GM12878 (cell line): ENCODE measurements around the gene TOGARAM1. TPM values are rescaled to one million over a fixed set of nuclear protein-coding genes. Genes with fewer than 3 reads are reported as not detected.

Experiments
- ATAC-seq: fragments of 200-7000 bp; cut with Tn5 transposase; 3 replicates; pipeline ENCODE4 v1.9.1; 2020; ENCODE audit warnings: mild to moderate bottlenecking, moderate library complexity
- BruUV-seq: library from RNA; stranded (reverse); fragments of 400-500 nt; replicated peaks from 2 replicates; lab custom pipeline; 2021; lab: Mats Ljungman, UMichigan
- CTCF ChIA-PET: fragments of 300-600 bp; sonication (Branson Sonifier 250); formaldehyde crosslinking; extraction: SDS; loops from one replicate; lab custom pipeline; 2021; ENCODE audit warnings: inconsistent platforms; lab: Yijun Ruan, JAX
- POLR2A ChIA-PET: fragments of 350-600 bp; formaldehyde crosslinking; extraction: SDS; loops from one replicate; lab custom pipeline; 2021; ENCODE audit warnings: inconsistent platforms; lab: Charles Lee
- RAD21 ChIA-PET: fragments of 300-600 bp; sonication (Branson Sonifier 250); formaldehyde crosslinking; loops from one replicate; lab custom pipeline; 2023; ENCODE audit warnings: antibody characterized with exemption; ENCODE audit not compliant: unreplicated experiment; lab: Charles Lee
- SMC1A ChIA-PET: fragments of 300-600 bp; sonication (Branson Sonifier 250); formaldehyde crosslinking; loops from one replicate; lab custom pipeline; 2023; ENCODE audit not compliant: unreplicated experiment, uncharacterized antibody; lab: Charles Lee
- DNase-seq: peaks from one replicate; pipeline ENCODE4 v3.0.0-alpha.2; 2011; ENCODE audit warnings: low read depth, low spot score
- FAIRE-seq: peaks from 3 replicates; lab custom pipeline; 2011; peaks lifted over from hg19 to GRCh38; lab: Jason Lieb, UNC
- H2AFZ ChIP-seq: 2 replicates; pipeline ENCODE4 v1.6.0; 2011; ENCODE audit warnings: low read depth, low read length, control low read depth; ENCODE audit not compliant: control insufficient read depth
- H3K27ac ChIP-seq: 2 replicates; pipeline ENCODE4 v1.5.1; 2011; ENCODE audit warnings: control low read depth; ENCODE audit not compliant: control insufficient read depth, insufficient read depth
- H3K27me3 ChIP-seq, 2 experiments: replicated peaks in 1 of 2; 2 replicates each; pipeline versions ENCODE4 v1.6.0 to v1.6.1; 2011; ENCODE audit warnings: low read length in 1 of 2; ENCODE audit not compliant: control insufficient read depth in 2 of 2, insufficient read depth in 2 of 2
- H3K36me3 ChIP-seq, 2 experiments: 2 replicates each; pipeline ENCODE4 v1.5.1; 2011; ENCODE audit warnings: low read length in 1 of 2; ENCODE audit not compliant: control insufficient read depth in 2 of 2, insufficient read depth in 2 of 2
- H3K4me1 ChIP-seq: 2 replicates; pipeline ENCODE4 v1.6.1; 2011; ENCODE audit warnings: mild to moderate bottlenecking, low read length, moderate library complexity, mixed read lengths; ENCODE audit not compliant: control insufficient read depth, insufficient read depth
- H3K4me2 ChIP-seq: 2 replicates; pipeline ENCODE4 v1.6.0; 2011; ENCODE audit warnings: control low read depth; ENCODE audit not compliant: control insufficient read depth, insufficient read depth
- H3K4me3 ChIP-seq: fragments of 200-600 bp; sonication (generic); 2 replicates; pipeline ENCODE4 v1.5.1; 2016
- H3K79me2 ChIP-seq: 2 replicates; pipeline ENCODE4 v1.6.0; 2011; ENCODE audit warnings: low read length; ENCODE audit not compliant: control insufficient read depth, insufficient read depth
- H3K9ac ChIP-seq: 2 replicates; pipeline ENCODE4 v1.8.0; 2011; ENCODE audit warnings: low read length, control low read depth, mixed read lengths; ENCODE audit not compliant: control insufficient read depth, insufficient read depth
- H3K9me3 ChIP-seq: replicated peaks from 3 replicates; pipeline ENCODE4 v1.5.1; 2011; ENCODE audit warnings: mild to moderate bottlenecking, low read length; ENCODE audit not compliant: control insufficient read depth, insufficient read depth
- H4K20me1 ChIP-seq: 2 replicates; pipeline ENCODE4 v1.6.0; 2011; ENCODE audit not compliant: control insufficient read depth, insufficient read depth
- BACH1 ChIP-seq: fragments of 450-650 bp; IDR thresholded peaks from 2 replicates; pipeline ENCODE4 v1.6.1; 2017; ENCODE audit warnings: mild to moderate bottlenecking, borderline replicate concordance
- CHD4 ChIP-seq: fragments of 200-600 bp; sonication (generic); IDR thresholded peaks from 2 replicates; pipeline ENCODE4 v1.6.1; 2016; ENCODE audit warnings: mild to moderate bottlenecking
- E2F8 ChIP-seq: fragments of 450-650 bp; IDR thresholded peaks from 2 replicates; pipeline ENCODE4 v1.6.1; 2018; ENCODE audit warnings: mild to moderate bottlenecking, low read depth, moderate library complexity; ENCODE audit not compliant: partially characterized antibody
- EGR1 ChIP-seq, 2 experiments: IDR thresholded peaks; 1 replicate in 1 of 2; 2 replicates in 1 of 2; pipeline ENCODE4 v1.6.1; 2011 to 2012; ENCODE audit warnings: low read depth in 2 of 2, low read length in 2 of 2, borderline replicate concordance in 1 of 2, mild to moderate bottlenecking in 1 of 2, moderate library complexity in 1 of 2
- IKZF1 ChIP-seq: fragments of 450-650 bp; conservative IDR thresholded peaks from 2 replicates; pipeline ENCODE4 v1.6.1; 2017; ENCODE audit warnings: antibody characterized with exemption, mild to moderate bottlenecking
- MXI1 ChIP-seq: fragments of 150-350 bp; IDR thresholded peaks from 2 replicates; pipeline ENCODE4 v1.6.1; 2011; ENCODE audit warnings: low read depth, mild to moderate bottlenecking, inconsistent platforms, low read length, improper control_type of control experiment
- PAX8 ChIP-seq: fragments of 450-650 bp; IDR thresholded peaks from 2 replicates; pipeline ENCODE4 v1.6.1; 2017; ENCODE audit warnings: mild to moderate bottlenecking, moderate library complexity
- POU2F2 ChIP-seq: IDR thresholded peaks from 3 replicates; pipeline ENCODE4 v1.6.1; 2011; ENCODE audit warnings: low read depth, mild to moderate bottlenecking, low read length, borderline replicate concordance
- WGBS: methylation state at CpG from one replicate; pipeline ENCODE4 v1.1.6; 2016; ENCODE audit warnings: low lambda C conversion rate; ENCODE audit not compliant: insufficient replicate concordance, insufficient coverage; ENCODE audit errors: missing lambda C conversion rate; 5-methylcytosine and 5-hydroxymethylcytosine counted together
- in situ Hi-C: fragments of 300-500 bp; cut with MboI; formaldehyde crosslinking; loops from 9 replicates; pipeline ENCODE4 v1.14.3; 2018; ENCODE audit warnings: mixed read lengths
- intact Hi-C: fragments of 100-400 bp; cut with micrococcal nuclease; formaldehyde crosslinking; loops from one replicate; pipeline ENCODE4 v1.14.2; 2022; ENCODE audit not compliant: unreplicated experiment
- polyA plus RNA-seq, 11 experiments: library from polyadenylated mRNA; depleted of rRNA in 4 of 11; unstranded in 6 of 11; stranded (reverse) in 5 of 11; fragments of >200 nt; fragmentation: Nextera tagmentation in 4 of 11; fragmentation: Illumina TruSeq in 1 of 11; extraction: Ambion mirVana in 4 of 11; extraction: Trizol in 1 of 11; gene quantifications; 1 replicate in 1 of 11; 2 replicates in 10 of 11; pipeline versions ENCODE4 v1.2.1 to v1.2.3, GENCODE V29; 2011 to 2016; ENCODE audit warnings: inconsistent platforms in 2 of 11, missing spikeins in 2 of 11, low read depth in 1 of 11
- total RNA-seq, 4 experiments: library from RNA; depleted of rRNA in 3 of 4; stranded (reverse); fragments of >200 nt in 3 of 4; fragmentation: Illumina TruSeq in 1 of 4; extraction: Trizol in 1 of 4; gene quantifications; 2 replicates each; pipeline versions ENCODE4 v1.2.1 to v1.2.3, GENCODE V29; 2013 to 2021
- TF ChIP-seq, protein P1 (sequence below): IDR thresholded peaks from 2 replicates; pipeline ENCODE4 v1.6.1; 2012; ENCODE audit warnings: low read depth, low read length, improper control_type of control experiment

The TOGARAM1 gene
- total and polyA plus RNA-seq, 10 of the 15 experiments (the other 5 are each of a cell fraction or from before 2014, with no cell fraction given), result 2.1 to 14.4 (median 7.2) TPM

DNA sequence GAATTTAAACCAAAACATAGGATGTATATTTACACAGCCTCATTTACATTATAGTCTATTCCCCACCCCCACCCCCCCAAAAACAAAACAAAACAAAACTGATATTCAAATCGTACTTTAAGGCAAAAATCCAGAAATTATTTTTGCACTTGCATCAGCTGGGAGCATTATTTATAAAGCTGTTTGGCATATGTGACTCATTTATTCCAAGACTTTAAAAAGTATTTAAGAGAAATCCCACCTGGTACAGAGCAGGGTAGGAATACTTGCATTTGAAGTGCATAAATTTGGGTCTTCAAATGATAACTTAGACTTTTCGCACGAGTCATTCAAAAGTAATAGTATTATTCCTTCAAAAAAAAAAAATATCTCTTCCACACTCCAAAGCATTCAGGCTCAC, 1.3 kb upstream of the TOGARAM1 start:
- Histone ChIP-seq H3K36me3 (no peaks in the 10 kb centered on the region), H3K9me3 (no peaks in the 10 kb centered on the region), H3K4me2 (peak overlapping the region; percentile 92), H3K79me2 (peaks cover 97% of the 10 kb centered on the region), H3K4me1 (no peaks in the 10 kb centered on the region), H3K27ac (peak overlapping the region; percentile 78), H2AFZ (no peak overlapping the region), H3K4me3 (peak overlapping the region; percentile 79), H4K20me1 (no peaks in the 10 kb centered on the region), H3K27me3 (no peaks in the 10 kb centered on the region), H3K9ac (peak overlapping the region; percentile 86)
- TF ChIP-seq CHD4 (no peak), EGR1 (IDR thresholded peaks at IDR 0.05; ENCODE audit: borderline replicate concordance in 1 of 2, low read depth in 2 of 2, low read length in 2 of 2) (no peak), E2F8 (no peak), PAX8 (no peak), BACH1 (no peak), MXI1 (no peak), IKZF1 (no peak), POU2F2 (no peak)
- TF ChIP-seq, protein P1, sequence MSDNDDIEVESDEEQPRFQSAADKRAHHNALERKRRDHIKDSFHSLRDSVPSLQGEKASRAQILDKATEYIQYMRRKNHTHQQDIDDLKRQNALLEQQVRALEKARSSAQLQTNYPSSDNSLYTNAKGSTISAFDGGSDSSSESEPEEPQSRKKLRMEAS, result no peak
- ChIA-PET CTCF (interaction anchor here (1.2 to 2.5 kb wide), 2 partner anchors 47 to 293 kb away, joined by 5 to 6 read pairs; partner anchors contain the start of gene MIS18BP1), POLR2A (interaction anchor here (1.6 to 4.0 kb wide), 7 partner anchors 12 to 292 kb away, joined by 5 to 44 read pairs (median 13); partner anchors contain the start of genes FKBP3, MIS18BP1 and PRPF39), RAD21 (interaction anchor here (1.2 to 1.3 kb wide), 2 partner anchors 124 to 128 kb away, joined by 4 read pairs; partner anchors contain the start of gene PRPF39), SMC1A (interaction anchor here (0.8 to 4.0 kb wide), 10 partner anchors 8 to 176 kb away, joined by 3 to 16 read pairs (median 4); partner anchors contain the start of gene PRPF39)
- intact Hi-C loops (loop anchor here (1.0 to 2.0 kb wide), 3 partner anchors 124 to 292 kb away; partner anchors contain the start of genes FKBP3, MIS18BP1 and PRPF39), in situ Hi-C loops (loop anchor here (5.0 kb wide), 2 partner anchors 177 to 287 kb away; partner anchors contain the start of gene FANCM)
- DNase-seq, result no peak
- no peak for ATAC-seq
- BruUV-seq, result no TSS peak
- no peak for FAIRE-seq
- WGBS, result 3% methylated on average over 3 of the region's 3 CpGs
